ENCODE measurements around the gene ELP4.
A peak's percentile ranks its signal among the peaks of the same experiment; 100 is the strongest.
"Not testable (repeated sequence)": the region's sequence is repeated elsewhere in the genome, so short reads cannot be mapped to it uniquely, and the experiment has no call there.

ELP4 gene

DNA sequence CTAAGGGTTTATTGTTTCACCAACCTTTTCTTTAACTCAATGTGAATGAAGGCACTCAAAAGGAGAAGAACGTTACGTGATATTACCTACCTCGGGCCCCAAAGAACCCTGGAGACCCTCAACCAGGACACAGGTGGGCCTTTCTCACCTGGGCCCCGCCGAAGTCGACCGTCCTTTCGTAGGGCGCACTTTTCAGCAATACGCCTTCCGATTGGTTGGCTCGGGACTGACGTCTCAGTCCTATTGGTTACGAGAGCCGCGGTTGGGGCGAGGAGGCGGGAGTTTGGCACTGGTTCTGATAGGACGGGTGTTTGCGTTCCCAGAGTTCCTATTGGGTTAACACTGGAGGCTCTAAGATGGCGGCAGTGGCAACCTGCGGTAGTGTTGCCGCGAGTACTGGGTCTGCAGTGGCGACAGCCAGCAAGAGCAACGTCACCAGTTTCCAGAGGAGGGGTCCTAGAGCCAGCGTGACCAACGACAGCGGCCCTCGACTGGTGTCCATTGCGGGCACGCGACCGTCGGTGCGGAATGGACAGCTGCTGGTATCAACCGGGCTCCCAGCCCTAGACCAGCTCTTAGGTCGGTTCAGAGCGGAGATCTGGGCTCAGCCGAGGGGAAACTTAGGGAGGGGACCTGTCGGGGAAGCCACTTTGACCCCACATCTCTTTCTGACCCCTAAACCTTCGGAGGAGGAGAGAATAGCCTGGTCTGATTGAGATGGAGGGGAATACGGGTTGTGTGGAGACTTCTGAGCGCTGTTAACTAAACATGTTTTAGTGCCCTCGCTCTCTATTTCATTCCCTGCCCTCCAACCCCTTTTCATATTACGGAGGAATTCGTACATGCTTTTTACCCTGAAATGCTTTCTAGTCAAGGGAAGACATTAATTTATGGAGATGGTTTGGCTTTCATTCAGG, at the start of gene ELP4, which contains the start of gene IMMP1L:
Gene ELP4, plus strand, starts transcription at position 339 of the 917 bp plus-strand sequence. Its CDS starts 18 bp downstream, at position 357.
Gene IMMP1L, minus strand, starts transcription at position 194 of the 917 bp plus-strand sequence. CDS start 46,346 bp downstream, outside the sequence.
- DNase-seq (ENCODE audit: low read depth), result peak; percentile 90

- no peak for DNase-seq (ENCODE audit: low read depth)
Observed at GRCh38 chr11:31464436-31464835, 45.1 kb upstream of the ELP4 start.

GRCh38 chr11:31474083-31474482, 35.5 kb upstream of the ELP4 start:
- no peak for DNase-seq (ENCODE audit: low read depth)

DNA sequence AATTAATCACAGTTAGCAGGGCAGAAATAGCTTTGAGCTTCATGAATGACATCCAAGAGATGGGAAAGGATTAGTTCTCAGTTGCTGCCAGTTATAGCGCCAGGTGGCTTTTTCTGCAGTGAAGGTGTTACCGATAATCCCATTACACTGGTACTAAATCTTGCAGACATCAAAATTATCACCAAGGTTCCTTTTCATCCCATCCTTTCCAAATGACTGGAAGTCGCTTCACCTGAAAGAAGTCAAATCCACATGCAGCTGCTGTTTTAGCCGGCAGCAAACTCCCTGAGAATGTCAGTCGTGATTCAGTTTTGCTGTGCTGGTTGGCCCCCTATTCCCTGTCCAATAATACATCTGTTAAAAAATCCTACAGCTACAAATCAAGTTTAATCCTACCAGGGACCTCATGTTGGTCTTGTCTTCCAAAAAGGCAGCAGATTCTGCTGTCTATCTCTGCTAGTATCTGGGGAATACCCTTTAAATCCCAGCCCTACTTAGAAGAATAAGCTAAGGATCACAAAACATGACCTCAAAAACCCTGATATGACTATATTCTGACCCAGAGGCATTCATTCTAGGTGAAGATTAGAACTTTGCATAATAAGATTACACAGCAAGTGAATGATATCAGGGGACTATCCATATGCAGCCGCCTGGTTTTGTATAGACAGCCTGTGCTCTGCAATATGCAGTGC, 31.9 kb upstream of the ELP4 start:
- no peak for DNase-seq (ENCODE audit: low read depth)

- no peak for DNase-seq (ENCODE audit: low read depth)
Observed at GRCh38 chr11:31478223-31478590, 31.4 kb upstream of the ELP4 start.

GRCh38 chr11:31479066-31479465, 30.5 kb upstream of the ELP4 start:
- no peak for DNase-seq (ENCODE audit: low read depth)

- DNase-seq (ENCODE audit: low read depth), result no peak
Observed at GRCh38 chr11:31480930-31481329, 28.6 kb upstream of the ELP4 start.

GRCh38 chr11:31484497-31484896, 25.1 kb upstream of the ELP4 start:
- DNase-seq (ENCODE audit: low read depth), result no peak

DNA sequence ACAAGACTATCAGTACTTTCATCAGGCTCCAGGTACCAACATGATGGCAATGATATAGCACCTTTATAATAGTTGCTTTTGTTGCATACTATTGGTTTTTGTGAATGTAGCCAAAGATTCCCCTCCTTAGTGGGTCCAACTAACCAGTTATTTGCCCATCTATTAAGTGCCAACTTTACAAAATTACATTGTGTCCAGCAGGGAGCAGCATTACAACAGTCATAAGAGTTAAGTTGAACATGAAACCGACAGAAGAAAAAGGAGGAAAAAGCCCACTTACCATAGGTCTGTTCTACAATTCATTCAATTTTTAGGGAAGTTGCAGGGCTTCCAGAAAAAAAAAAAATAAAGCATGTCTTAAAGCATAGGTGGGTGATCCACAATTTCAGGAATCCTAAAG, 21.7 kb upstream of the ELP4 start:
- DNase-seq (ENCODE audit: low read depth), result no peak

- no peak for DNase-seq (ENCODE audit: low read depth)
Observed at GRCh38 chr11:31492320-31492913, 17.1 kb upstream of the ELP4 start.

GRCh38 chr11:31493235-31493634, 16.3 kb upstream of the ELP4 start:
- no peak for DNase-seq (ENCODE audit: low read depth)

DNA sequence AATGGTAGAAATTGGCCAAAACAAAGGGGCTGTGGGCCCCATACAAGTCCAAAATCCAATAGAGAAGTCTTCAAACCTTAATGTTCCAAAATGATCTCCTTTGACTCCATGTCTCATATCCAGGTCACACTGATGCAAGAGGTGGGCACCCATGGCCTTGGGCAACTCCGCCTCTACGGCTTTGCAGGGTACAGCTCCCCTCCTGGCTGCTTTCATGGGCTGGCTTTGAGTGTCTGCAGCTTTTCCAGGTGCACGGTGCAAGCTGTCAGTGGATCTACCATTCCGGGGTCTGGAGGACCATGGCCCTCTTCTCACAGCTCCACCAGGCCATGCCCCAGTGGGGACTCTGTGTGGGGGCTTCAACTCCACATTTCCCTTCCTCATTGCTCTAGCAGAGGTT, 15.8 kb upstream of the ELP4 start:
- not testable (repeated sequence) for DNase-seq (ENCODE audit: low read depth)

- no peak for DNase-seq (ENCODE audit: low read depth)
Observed at GRCh38 chr11:31499576-31500178, 9.9 kb upstream of the ELP4 start.

- DNase-seq (ENCODE audit: low read depth), result no peak
Observed at GRCh38 chr11:31500560-31500959, 9.0 kb upstream of the ELP4 start.

GRCh38 chr11:31509051-31509428, 527 bp upstream of the ELP4 start:
- DNase-seq (ENCODE audit: low read depth), result no peak

DNA sequence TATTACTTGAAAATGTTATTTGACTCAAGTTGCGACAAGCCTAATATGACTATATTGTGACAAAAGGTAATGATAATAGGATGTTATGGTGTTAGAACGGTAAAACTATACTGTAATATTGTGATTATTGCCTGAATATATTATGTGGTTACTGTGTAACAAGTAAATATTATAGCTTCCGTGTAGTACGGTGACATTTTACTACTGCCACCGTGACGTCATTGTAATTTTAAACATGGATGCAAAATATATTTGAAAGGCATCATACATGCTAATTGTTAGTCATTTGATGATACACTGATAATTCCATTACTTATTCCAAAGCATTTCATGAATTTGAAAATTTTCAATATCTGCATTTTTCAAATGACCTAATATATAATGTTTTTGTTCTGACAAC, 2.5 kb downstream of the ELP4 start:
- DNase-seq (ENCODE audit: low read depth), result no peak

DNA sequence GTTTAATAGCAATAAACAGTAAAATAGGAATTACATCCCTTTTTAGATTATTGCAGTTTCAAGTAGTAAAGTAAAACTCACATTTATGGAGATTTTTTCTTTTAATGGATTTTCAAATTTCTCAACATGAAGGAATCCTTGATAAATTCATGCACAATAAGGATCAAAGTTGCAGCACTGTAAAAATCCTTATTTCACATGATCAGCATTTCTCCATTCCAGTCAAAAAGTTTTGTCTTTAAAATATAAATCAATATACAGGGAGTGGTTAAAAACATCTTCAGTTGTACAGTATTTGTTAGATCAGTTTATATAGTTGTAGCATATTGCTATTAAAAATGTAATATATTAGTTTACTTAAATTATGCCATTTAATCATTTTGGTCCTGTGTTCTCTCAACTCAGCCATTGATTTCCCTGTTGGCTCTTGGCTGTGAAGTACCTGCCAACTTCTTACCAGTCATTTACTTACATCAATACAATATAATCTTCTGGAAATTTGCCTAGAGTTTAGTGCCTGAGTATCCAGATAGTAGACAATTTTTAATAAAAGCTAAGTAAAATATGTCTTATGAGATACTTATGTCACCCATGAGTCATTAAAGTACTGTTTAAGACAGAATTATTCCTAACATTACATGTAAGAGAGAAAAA, 12.1 kb downstream of the ELP4 start:
- no peak for DNase-seq (ENCODE audit: low read depth)

- DNase-seq (ENCODE audit: low read depth), result no peak
Observed at GRCh38 chr11:31529189-31529588, 19.6 kb downstream of the ELP4 start.

- no peak for DNase-seq (ENCODE audit: low read depth)
Observed at GRCh38 chr11:31529701-31530100, 20.1 kb downstream of the ELP4 start.

DNA sequence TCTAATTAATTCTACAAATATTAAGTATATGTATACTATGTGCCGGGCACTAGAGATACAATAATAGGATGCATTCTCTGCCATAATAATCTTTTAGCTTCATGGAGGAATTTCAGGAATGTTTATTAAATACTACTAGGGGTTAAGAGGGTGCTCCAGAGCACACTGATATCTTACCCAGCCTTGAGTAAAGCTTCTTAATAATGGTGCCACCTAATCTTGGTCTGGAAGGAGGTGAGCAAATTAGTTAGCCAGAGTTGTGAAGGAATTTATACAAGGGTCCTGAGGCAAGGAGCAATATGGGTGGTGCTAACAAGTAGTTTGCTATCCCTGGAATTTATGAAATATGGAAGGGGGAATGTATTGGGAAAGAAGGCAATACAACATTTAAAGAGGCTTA, 21.7 kb downstream of the ELP4 start:
- no peak for DNase-seq (ENCODE audit: low read depth)

GRCh38 chr11:31535479-31535878, 25.9 kb downstream of the ELP4 start:
- no peak for DNase-seq (ENCODE audit: low read depth)

DNA sequence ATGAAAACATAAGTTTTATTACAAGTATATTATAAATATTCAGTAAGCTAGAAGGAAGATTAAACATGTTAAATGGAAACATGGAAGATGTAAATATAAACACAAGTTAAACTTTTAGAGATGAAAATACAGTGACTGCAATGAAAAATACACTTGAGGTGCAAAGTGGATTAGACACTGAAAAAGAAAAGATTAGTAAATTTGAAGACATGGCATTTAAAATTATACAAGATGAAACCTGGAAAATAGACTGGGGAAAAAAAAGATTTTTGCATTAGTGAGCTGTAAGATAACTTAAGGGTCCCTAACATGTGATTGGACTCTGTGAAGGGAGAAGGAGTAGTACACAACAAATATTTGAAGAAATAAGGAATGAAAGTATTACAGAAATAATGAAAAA, 33.3 kb downstream of the ELP4 start:
- DNase-seq (ENCODE audit: low read depth), result no peak
